HCT116 (cell line): ENCODE results near the gene CAT.

Experiments used
- EZH2 ChIP-seq: fragments of 200-600 bp; sonication (generic); IDR thresholded peaks from 2 replicates; pipeline ENCODE4 v1.6.1; 2017; ENCODE audit warnings: antibody characterized with exemption, mixed run types
- FOSL1 ChIP-seq: IDR thresholded peaks from 2 replicates; pipeline ENCODE4 v1.6.1; 2012; ENCODE audit warnings: low read depth
- POLR2AphosphoS5 ChIP-seq: IDR thresholded peaks from 2 replicates; pipeline ENCODE4 v1.6.1; 2011; ENCODE audit warnings: mild to moderate bottlenecking, low read depth, low read length, moderate library complexity
- RAD21 ChIP-seq: IDR thresholded peaks from 2 replicates; pipeline ENCODE4 v1.6.1; 2012; ENCODE audit warnings: low read depth, mild to moderate bottlenecking
- SRF ChIP-seq: IDR thresholded peaks from 2 replicates; pipeline ENCODE4 v1.6.1; 2012; ENCODE audit warnings: low read depth
- TF ChIP-seq, protein P1 (sequence below), 3 experiments: fragments of 200-600 bp in 1 of 3; sonication (generic) in 1 of 3; IDR thresholded peaks in 2 of 3; conservative IDR thresholded peaks in 1 of 3; 2 replicates each; pipeline ENCODE4 v1.5.1; 2012 to 2017; ENCODE audit warnings: low read depth in 2 of 3, low read length in 2 of 3, antibody characterized with exemption in 1 of 3, borderline replicate concordance in 1 of 3, control low read depth in 1 of 3, mild to moderate bottlenecking in 1 of 3, mixed read lengths in 1 of 3, mixed run types in 1 of 3, moderate library complexity in 1 of 3; ENCODE audit not compliant: insufficient read depth in 1 of 3
- TF ChIP-seq, protein P2 (sequence below): IDR thresholded peaks from 2 replicates; pipeline ENCODE4 v1.6.1; 2012

DNA sequence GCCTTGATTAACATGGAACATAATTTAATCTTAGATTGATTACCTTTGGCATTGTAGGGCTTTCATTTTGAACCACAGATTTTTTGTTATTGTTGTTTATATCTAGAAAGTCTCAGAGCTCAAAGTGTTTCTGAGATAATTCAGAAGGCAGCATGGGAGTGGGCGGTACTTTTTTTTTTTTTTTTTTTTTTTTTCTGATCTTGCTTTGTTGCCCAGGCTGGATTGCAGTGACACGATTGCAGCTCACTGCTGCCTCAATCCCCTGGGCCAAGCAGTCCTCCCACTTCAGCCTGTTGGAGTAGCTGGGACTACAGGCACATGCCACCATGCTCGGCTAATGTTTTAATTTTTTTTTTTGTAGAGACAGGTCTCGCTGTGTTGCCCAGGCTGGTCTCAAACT is 21.5 kb downstream of the CAT start:
- TF ChIP-seq POLR2AphosphoS5: no peak
- no peak for TF ChIP-seq FOSL1
- TF ChIP-seq, protein P1, sequence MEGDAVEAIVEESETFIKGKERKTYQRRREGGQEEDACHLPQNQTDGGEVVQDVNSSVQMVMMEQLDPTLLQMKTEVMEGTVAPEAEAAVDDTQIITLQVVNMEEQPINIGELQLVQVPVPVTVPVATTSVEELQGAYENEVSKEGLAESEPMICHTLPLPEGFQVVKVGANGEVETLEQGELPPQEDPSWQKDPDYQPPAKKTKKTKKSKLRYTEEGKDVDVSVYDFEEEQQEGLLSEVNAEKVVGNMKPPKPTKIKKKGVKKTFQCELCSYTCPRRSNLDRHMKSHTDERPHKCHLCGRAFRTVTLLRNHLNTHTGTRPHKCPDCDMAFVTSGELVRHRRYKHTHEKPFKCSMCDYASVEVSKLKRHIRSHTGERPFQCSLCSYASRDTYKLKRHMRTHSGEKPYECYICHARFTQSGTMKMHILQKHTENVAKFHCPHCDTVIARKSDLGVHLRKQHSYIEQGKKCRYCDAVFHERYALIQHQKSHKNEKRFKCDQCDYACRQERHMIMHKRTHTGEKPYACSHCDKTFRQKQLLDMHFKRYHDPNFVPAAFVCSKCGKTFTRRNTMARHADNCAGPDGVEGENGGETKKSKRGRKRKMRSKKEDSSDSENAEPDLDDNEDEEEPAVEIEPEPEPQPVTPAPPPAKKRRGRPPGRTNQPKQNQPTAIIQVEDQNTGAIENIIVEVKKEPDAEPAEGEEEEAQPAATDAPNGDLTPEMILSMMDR (IDR thresholded peaks at IDR 0.05 in 2 of 3, conservative IDR thresholded peaks at IDR 0.05 in 1 of 3; ENCODE audit: borderline replicate concordance in 1 of 3, insufficient read depth in 1 of 3, low read depth in 2 of 3, low read length in 2 of 3): no peak
- TF ChIP-seq EZH2: no peak
- TF ChIP-seq, protein P2, sequence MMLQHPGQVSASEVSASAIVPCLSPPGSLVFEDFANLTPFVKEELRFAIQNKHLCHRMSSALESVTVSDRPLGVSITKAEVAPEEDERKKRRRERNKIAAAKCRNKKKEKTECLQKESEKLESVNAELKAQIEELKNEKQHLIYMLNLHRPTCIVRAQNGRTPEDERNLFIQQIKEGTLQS: no peak
- TF ChIP-seq SRF: no peak
- TF ChIP-seq RAD21: no peak
